Measurements from ENCODE around the gene KCNAB1.

- TF ChIP-seq ZNF274 (IDR thresholded peaks at IDR 0.05; ENCODE audit: low read depth, low read length), result no peak
- TF ChIP-seq YY1 (IDR thresholded peaks at IDR 0.05; ENCODE audit: insufficient read depth, insufficient read length), result no peak
- no peak for TF ChIP-seq SUZ12 (IDR thresholded peaks at IDR 0.05; ENCODE audit: extremely low read depth, insufficient read depth, insufficient read length)
These were observed 97.4 kb downstream of the KCNAB1 start for GRCh38 chr3:156217674-156218352.

Measured in NT2/D1 (cell line).